Transverse colon (tissue), 4 donors: ENCODE measurements around the gene FIBCD1. TPM values are rescaled to one million over a fixed set of nuclear protein-coding genes. Genes with fewer than 3 reads are reported as not detected.

Experiments
- DNase-seq: peaks from one replicate; pipeline ENCODE4 v3.0.0-alpha.2; 2019
- H3K27ac ChIP-seq, 4 donors: fragments of 200-600 bp; sonication (generic); 2 replicates each; pipeline ENCODE4 v1.5.1; 2016 to 2018; ENCODE audit warnings: inconsistent platforms in 4 of 4
- H3K27me3 ChIP-seq: fragments of 200-600 bp; sonication (generic); 2 replicates; pipeline ENCODE4 v1.5.1; 2017; ENCODE audit warnings: inconsistent platforms
- H3K36me3 ChIP-seq, 4 donors: fragments of 200-600 bp; sonication (generic); 2 replicates each; pipeline ENCODE4 v1.5.1; 2017 to 2019; ENCODE audit warnings: inconsistent platforms in 4 of 4
- H3K4me1 ChIP-seq, 4 donors: fragments of 200-600 bp; sonication (generic); 2 replicates each; pipeline ENCODE4 v1.5.1; 2017 to 2020; ENCODE audit warnings: inconsistent platforms in 4 of 4
- H3K4me3 ChIP-seq, 4 donors: fragments of 200-600 bp; sonication (generic); 1 replicate in 1 of 4; 2 replicates in 3 of 4; pipeline versions ENCODE4 v1.5.1 to v1.6.1; 2017 to 2019; ENCODE audit warnings: inconsistent platforms in 4 of 4
- H3K9me3 ChIP-seq, 2 donors: fragments of 200-600 bp; sonication (generic); 2 replicates each; pipeline ENCODE4 v1.5.1; 2017 to 2019; ENCODE audit warnings: inconsistent platforms in 2 of 2
- CTCF ChIP-seq, 5 experiments: fragments of 200-600 bp in 3 of 5; fragments of 450-650 bp in 2 of 5; sonication (generic) in 3 of 5; IDR thresholded peaks; 1 replicate in 2 of 5; 2 replicates in 3 of 5; pipeline ENCODE4 v1.5.1; 2016 to 2017; ENCODE audit warnings: antibody characterized with exemption in 5 of 5, inconsistent platforms in 3 of 5, mild to moderate bottlenecking in 2 of 5, moderate library complexity in 1 of 5
- EP300 ChIP-seq: sonication (generic); formaldehyde crosslinking; IDR thresholded peaks from one replicate; pipeline ENCODE4 v1.6.1; 2017; ENCODE audit warnings: antibody characterized with exemption, low read depth
- POLR2A ChIP-seq: fragments of 450-650 bp; IDR thresholded peaks from one replicate; pipeline ENCODE4 v1.6.1; 2016; ENCODE audit warnings: antibody characterized with exemption, mild to moderate bottlenecking, moderate library complexity
- POLR2AphosphoS5 ChIP-seq, 3 donors: sonication (generic); formaldehyde crosslinking; IDR thresholded peaks; one replicate each; pipeline ENCODE4 v1.6.1; 2016; ENCODE audit warnings: antibody characterized with exemption in 3 of 3
- whole genome bisulfite sequencing, 2 donors: methylation state at CpG; one replicate each; pipeline ENCODE4 v1.1.5; 2018; ENCODE audit warnings: low coverage in 1 of 2; 5-methylcytosine and 5-hydroxymethylcytosine counted together
- in situ Hi-C, 4 donors: fragments of 200-750 bp; cut with MboI; loops; one replicate each; pipeline versions ENCODE4 v1.15.0 to v1.15.1; 2017; ENCODE audit warnings: low sequenced_read_pairs in 3 of 4, low pct_ligation_motif_present in 1 of 4, low pct_unique_long_range_greater_than_20kb in 1 of 4
- intact Hi-C: fragments of 100-400 bp; cut with DNase I; formaldehyde crosslinking; loops from one replicate; pipeline ENCODE4 v1.15.1; 2023; ENCODE audit warnings: low total_unique reads
- total RNA-seq, 4 donors: library from RNA; depleted of rRNA; stranded (reverse); fragments of >200 nt; gene quantifications; one replicate each; pipeline ENCODE4 v1.1.0, GENCODE V29; 2016

The FIBCD1 gene
- total RNA-seq, 4 donors from 2014 or later, result 1.6 to 54.7 (median 3.3) TPM; not detected in 1

GRCh38 chr9:130939405-130940026 lies 469 bp upstream of the FIBCD1 start:
- 3% methylated on average over 20 of the region's 75 CpGs; no CpG with 5 or more reads in 1 of the 2 donors for WGBS, 2 donors
- DNase-seq, result no peak
- Histone ChIP-seq H3K4me1 (peaks cover 4 to 40% (median 30%) of the 10 kb centered on the region in 4 donors), H3K27ac (peak overlapping the region in 2 of 4 donors; percentile 61 to 84), H3K4me3 (peak overlapping the region; percentile 42 to 64 (median 52)), H3K27me3 (peaks cover 75% of the 10 kb centered on the region), H3K36me3 (no peaks in the 10 kb centered on the region), H3K9me3 (no peaks in the 10 kb centered on the region)
- in situ Hi-C loops (loop anchor here in 1 of 4 donors (5.0 to 10.0 kb wide), 2 partner anchors 75 to 232 kb away; no protein-coding TSS in a partner anchor), intact Hi-C loops (loop anchor here (5.0 to 10.0 kb wide), 2 partner anchors 175 to 237 kb away; no protein-coding TSS in a partner anchor)
- no peak for TF ChIP-seq POLR2AphosphoS5 (IDR thresholded peaks at IDR 0.05)
- no peak for TF ChIP-seq EP300

DNA sequence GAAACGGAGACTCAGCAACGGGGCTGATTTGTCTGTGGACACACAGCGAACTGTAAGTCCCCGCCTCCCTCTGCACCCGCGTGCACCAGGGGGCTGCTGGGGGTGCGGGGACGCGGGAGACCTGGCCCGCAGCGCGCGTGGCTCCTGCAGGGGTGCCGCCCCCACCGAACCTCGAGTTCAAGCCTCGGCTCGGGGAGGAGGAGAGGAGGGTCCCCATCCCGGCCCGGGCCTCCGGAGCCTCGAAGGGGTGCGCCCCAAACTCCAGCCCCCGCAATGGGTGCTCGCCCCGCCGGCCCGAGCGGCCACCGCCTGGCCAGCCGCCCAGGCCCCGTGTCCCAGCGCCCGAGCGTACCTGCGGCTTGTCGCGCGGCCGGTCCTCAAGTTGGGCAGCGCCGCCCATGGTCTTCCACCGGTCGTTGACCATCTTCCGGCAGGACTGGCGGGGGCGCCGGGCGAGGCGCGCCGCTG lies 829 bp downstream of the FIBCD1 start:
- TF ChIP-seq POLR2AphosphoS5 (IDR thresholded peaks at IDR 0.05) (no peak), EP300 (no peak), CTCF (IDR thresholded peaks at IDR 0.05) (no peak), POLR2A (no peak)
- peak overlapping the region in 3 of 4 donors; percentile 42 to 64 (median 62) for H3K4me3 ChIP-seq
- peak overlapping the region in 1 of 4 donors; percentile 84 for H3K27ac ChIP-seq
- peaks cover 87% of the 10 kb centered on the region for H3K27me3 ChIP-seq
- intact Hi-C loops (no loop called here), in situ Hi-C loops (no loop called here)
- no peak for DNase-seq
- WGBS, 2 donors, result 4% methylated on average over 4 of the region's 52 CpGs; no CpG with 5 or more reads in 1 of the 2 donors
- H3K9me3 ChIP-seq, result no peaks in the 10 kb centered on the region
- no peaks in the 10 kb centered on the region for H3K36me3 ChIP-seq
- peaks cover 4 to 40% (median 30%) of the 10 kb centered on the region in 4 donors for H3K4me1 ChIP-seq

GRCh38 chr9:130937146-130938076 lies 1.6 kb downstream of the FIBCD1 start:
- Histone ChIP-seq H3K4me3 (no peak overlapping the region), H3K27ac (peak overlapping the region in 1 of 4 donors; percentile 44), H3K9me3 (no peaks in the 10 kb centered on the region), H3K4me1 (peaks cover 4 to 40% (median 30%) of the 10 kb centered on the region in 4 donors), H3K27me3 (peaks cover 91% of the 10 kb centered on the region), H3K36me3 (no peaks in the 10 kb centered on the region)
- intact Hi-C loops, result no loop called here
- TF ChIP-seq CTCF (IDR thresholded peaks at IDR 0.05) (no peak), POLR2AphosphoS5 (IDR thresholded peaks at IDR 0.05) (no peak), EP300 (no peak), POLR2A (no peak)
- WGBS, 2 donors, result 67 to 90% methylated on average over 5 to 23 of the region's 23 CpGs
- in situ Hi-C loops, result no loop called here
- no peak for DNase-seq

DNA sequence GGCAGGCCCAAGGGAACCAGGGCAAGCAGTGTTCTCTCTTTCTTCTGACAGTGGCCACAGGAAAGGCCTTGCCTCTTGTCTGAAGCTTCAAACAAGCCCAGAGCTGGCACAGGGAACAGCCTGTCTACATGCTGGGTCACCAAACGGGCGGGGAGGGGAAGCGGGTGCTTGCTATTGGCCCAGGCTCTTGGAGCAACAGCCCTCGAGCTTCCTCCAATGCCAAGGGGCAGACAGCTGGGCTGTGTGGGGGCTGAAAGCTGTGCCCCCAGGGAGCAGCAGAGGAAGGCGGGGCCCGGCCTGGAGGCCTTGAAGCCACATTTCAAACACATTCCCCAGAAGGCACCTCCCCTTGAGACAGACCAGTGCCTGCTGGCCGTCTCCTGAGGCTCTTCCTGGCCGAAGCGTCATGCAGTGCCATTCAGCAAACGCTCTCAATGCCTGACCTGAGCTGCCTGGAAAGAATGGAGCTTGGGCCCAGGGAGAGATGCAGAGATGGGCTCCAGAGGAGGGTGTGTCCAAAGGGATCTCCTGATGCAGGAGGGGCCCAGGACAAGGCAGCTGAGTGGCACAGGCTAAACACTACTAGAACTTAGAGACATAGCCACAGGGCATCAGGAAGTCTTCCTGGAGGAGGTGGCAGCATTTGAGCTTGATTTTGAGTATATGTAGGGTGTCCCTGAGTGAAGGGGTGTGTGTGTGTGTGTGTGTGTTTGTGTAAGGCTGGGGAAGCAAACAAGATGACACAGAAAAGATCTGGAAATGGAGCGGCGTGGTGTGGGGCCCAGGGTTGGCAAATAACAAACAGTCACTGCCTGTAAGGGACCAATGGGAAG lies 2.5 kb downstream of the FIBCD1 start:
- 47% methylated on average over 12 of the region's 12 CpGs; no CpG with 5 or more reads in 1 of the 2 donors for WGBS, 2 donors
- in situ Hi-C loops (no loop called here), intact Hi-C loops (no loop called here)
- Histone ChIP-seq H3K4me1 (peaks cover 4 to 40% (median 30%) of the 10 kb centered on the region in 4 donors), H3K4me3 (no peak overlapping the region), H3K27me3 (peaks cover 94% of the 10 kb centered on the region), H3K27ac (peak overlapping the region in 1 of 4 donors; percentile 44), H3K36me3 (no peaks in the 10 kb centered on the region), H3K9me3 (no peaks in the 10 kb centered on the region)
- no peak for TF ChIP-seq EP300
- no peak for TF ChIP-seq POLR2A
- no peak for TF ChIP-seq CTCF (IDR thresholded peaks at IDR 0.05)
- no peak for TF ChIP-seq POLR2AphosphoS5 (IDR thresholded peaks at IDR 0.05)
- peak; percentile 18 for DNase-seq
